ENCODE data around the gene PTPRCAP. TPM values are rescaled to one million over a fixed set of nuclear protein-coding genes. Genes with fewer than 3 reads are reported as not detected.

Gene PTPRCAP
- total and polyA plus RNA-seq, 9 of the 15 experiments (the other 6 are each of a cell fraction or from before 2014, with no cell fraction given) = 0.22 to 2.0 (median 1.1) TPM; not detected in 4

- TF ChIP-seq, protein P1, sequence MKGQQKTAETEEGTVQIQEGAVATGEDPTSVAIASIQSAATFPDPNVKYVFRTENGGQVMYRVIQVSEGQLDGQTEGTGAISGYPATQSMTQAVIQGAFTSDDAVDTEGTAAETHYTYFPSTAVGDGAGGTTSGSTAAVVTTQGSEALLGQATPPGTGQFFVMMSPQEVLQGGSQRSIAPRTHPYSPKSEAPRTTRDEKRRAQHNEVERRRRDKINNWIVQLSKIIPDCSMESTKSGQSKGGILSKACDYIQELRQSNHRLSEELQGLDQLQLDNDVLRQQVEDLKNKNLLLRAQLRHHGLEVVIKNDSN (CRISPR knock-in tag; IDR thresholded peaks at IDR 0.05) = peak; percentile 99
- 0 out of 2 replicates have a peak, but pooled peaks have one; percentile 71 for TF ChIP-seq ARID3B (CRISPR knock-in tag; IDR thresholded peaks at IDR 0.05; ENCODE audit: borderline replicate concordance)
- no peak for TF ChIP-seq BACH1 (tag; IDR thresholded peaks at IDR 0.05)
- TF ChIP-seq ZNF668 (CRISPR knock-in tag; IDR thresholded peaks at IDR 0.05) = no peak
- peak; percentile 95 for TF ChIP-seq L3MBTL2 (IDR thresholded peaks at IDR 0.05)
- peak; percentile 34; the same call in 1 of the 2 replicates for TF ChIP-seq NR2C1 (IDR thresholded peaks at IDR 0.05)
- TF ChIP-seq NR2C1 (tag; IDR thresholded peaks at IDR 0.05) = no peak
- TF ChIP-seq SMAD2 (IDR thresholded peaks at IDR 0.05; ENCODE audit: low read depth, low read length) = no peak
- TF ChIP-seq, protein P2, sequence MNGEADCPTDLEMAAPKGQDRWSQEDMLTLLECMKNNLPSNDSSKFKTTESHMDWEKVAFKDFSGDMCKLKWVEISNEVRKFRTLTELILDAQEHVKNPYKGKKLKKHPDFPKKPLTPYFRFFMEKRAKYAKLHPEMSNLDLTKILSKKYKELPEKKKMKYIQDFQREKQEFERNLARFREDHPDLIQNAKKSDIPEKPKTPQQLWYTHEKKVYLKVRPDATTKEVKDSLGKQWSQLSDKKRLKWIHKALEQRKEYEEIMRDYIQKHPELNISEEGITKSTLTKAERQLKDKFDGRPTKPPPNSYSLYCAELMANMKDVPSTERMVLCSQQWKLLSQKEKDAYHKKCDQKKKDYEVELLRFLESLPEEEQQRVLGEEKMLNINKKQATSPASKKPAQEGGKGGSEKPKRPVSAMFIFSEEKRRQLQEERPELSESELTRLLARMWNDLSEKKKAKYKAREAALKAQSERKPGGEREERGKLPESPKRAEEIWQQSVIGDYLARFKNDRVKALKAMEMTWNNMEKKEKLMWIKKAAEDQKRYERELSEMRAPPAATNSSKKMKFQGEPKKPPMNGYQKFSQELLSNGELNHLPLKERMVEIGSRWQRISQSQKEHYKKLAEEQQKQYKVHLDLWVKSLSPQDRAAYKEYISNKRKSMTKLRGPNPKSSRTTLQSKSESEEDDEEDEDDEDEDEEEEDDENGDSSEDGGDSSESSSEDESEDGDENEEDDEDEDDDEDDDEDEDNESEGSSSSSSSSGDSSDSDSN (IDR thresholded peaks at IDR 0.05; ENCODE audit: borderline replicate concordance in 1 of 2, low read depth in 2 of 2, low read length in 2 of 2) = 0 out of 4 replicates have a peak, but pooled peaks of 1 of the 2 experiments have one; percentile 34
- no peak for TF ChIP-seq ARID3A (IDR thresholded peaks at IDR 0.05; ENCODE audit: borderline replicate concordance, low read depth, low read length)
- no peak for TF ChIP-seq ZNF583 (CRISPR knock-in tag; IDR thresholded peaks at IDR 0.05)
- TF ChIP-seq ZNF76 (CRISPR knock-in tag; IDR thresholded peaks at IDR 0.05; ENCODE audit: borderline replicate concordance) = 0 out of 2 replicates have a peak, but pooled peaks have one; percentile 7
- TF ChIP-seq EGR1 (conservative IDR thresholded peaks at IDR 0.05) = peak; percentile 64; the same call in 1 of the 2 replicates
- TF ChIP-seq HNRNPL (IDR thresholded peaks at IDR 0.05; ENCODE audit: low read depth, low read length) = peak; percentile 67; the same call in 1 of the 2 replicates
- peak; percentile 35; the same call in 1 of the 2 replicates for TF ChIP-seq CTBP1 (IDR thresholded peaks at IDR 0.05; ENCODE audit: borderline replicate concordance)
- TF ChIP-seq ZNF395 (CRISPR knock-in tag; IDR thresholded peaks at IDR 0.05) = no peak
- no peak for TF ChIP-seq MIER1 (IDR thresholded peaks at IDR 0.05; ENCODE audit: low read depth)
- TF ChIP-seq ZBED1 (IDR thresholded peaks at IDR 0.05) = no peak; the same call in 1 of the 2 replicates
Measured at GRCh38 chr11:67391304-67392182, 45.9 kb downstream of the PTPRCAP start, which contains the start of gene RAD9A (continued).
